Motor neuron (in vitro differentiated cells): ENCODE data around the gene ZSCAN30. TPM values are rescaled to one million over a fixed set of nuclear protein-coding genes. Genes with fewer than 3 reads are reported as not detected.
A peak's percentile ranks its signal among the peaks of the same experiment; 100 is the strongest.
"Not testable (repeated sequence)": the region's sequence is repeated elsewhere in the genome, so short reads cannot be mapped to it uniquely, and the experiment has no call there.

Experiments
- ATAC-seq, 8 experiments: fragments of 200-7000 bp; cut with Tn5 transposase; replicated peaks in 6 of 8; 2 replicates each; pipeline ENCODE4 v1.8.0; 2021; ENCODE audit warnings: mild to moderate bottlenecking in 8 of 8, moderate library complexity in 8 of 8
- H3K27ac ChIP-seq, 2 donors: fragments of 250-450 bp; sonication (Bioruptor Pico); 2 replicates each; pipeline ENCODE4 v1.9.0; 2021; ENCODE audit warnings: antibody characterized with exemption in 2 of 2, mild to moderate bottlenecking in 2 of 2, moderate library complexity in 1 of 2
- H3K4me1 ChIP-seq, 2 donors: fragments of 250-450 bp; sonication (Bioruptor Pico); replicated peaks in 1 of 2; 2 replicates each; pipeline ENCODE4 v1.6.1; 2021; ENCODE audit warnings: antibody characterized with exemption in 2 of 2, mild to moderate bottlenecking in 2 of 2, moderate library complexity in 1 of 2
- H3K4me3 ChIP-seq, 5 donors: fragments of 250-450 bp; sonication (Bioruptor Pico); 2 replicates each; pipeline ENCODE4 v1.9.0; 2021; ENCODE audit warnings: antibody characterized with exemption in 5 of 5, mild to moderate bottlenecking in 5 of 5, moderate library complexity in 4 of 5
- WGBS, 10 experiments: fragments of 450-650 bp; shearing (Covaris generic); methylation state at CpG; one replicate each; pipeline ENCODE4 v1.0.0; 2022; 5-methylcytosine and 5-hydroxymethylcytosine counted together
- in situ Hi-C, 9 experiments: fragments of 400-800 bp; cut with MboI; loops; one replicate each; pipeline ENCODE4 v1.15.0; 2021; ENCODE audit warnings: low sequenced_read_pairs in 9 of 9, low pct_unique_long_range_greater_than_20kb in 2 of 9; ENCODE audit not compliant: unreplicated experiment in 9 of 9
- total RNA-seq, 8 experiments: library from RNA; unstranded; fragments of 300-600 nt; gene quantifications; 2 replicates each; pipeline versions ENCODE4 v1.2.3 to v1.2.4, GENCODE V29; 2022

Gene ZSCAN30
- total RNA-seq, 8 experiments from 2014 or later, result 10.3 to 29.5 (median 23.5) TPM

GRCh38 chr18:35244671-35245070 is 45.4 kb downstream of the ZSCAN30 start:
- Histone ChIP-seq H3K4me3 (no peak overlapping the region), H3K4me1 (peaks cover 10 to 14% of the 10 kb centered on the region in 2 donors), H3K27ac (no peak overlapping the region)
- no peak for ATAC-seq
- in situ Hi-C loops, result loop anchor here in 1 of 9 experiments (25.0 kb wide), 1 partner anchor 118 kb away; no protein-coding TSS in a partner anchor
- WGBS, 10 experiments, result 88 to 100% (median 100%) methylated on average over 1 of the region's 4 CpGs; no CpG with 5 or more reads in 2 of the 10 experiments

- in situ Hi-C loops, result loop anchor here in 1 of 9 experiments (25.0 kb wide), 1 partner anchor 120 kb away; no protein-coding TSS in a partner anchor
- no peak for ATAC-seq
- WGBS, 10 experiments, result 71 to 100% (median 97%) methylated on average over 1 to 5 of the region's 6 CpGs; no CpG with 5 or more reads in 2 of the 10 experiments
- H3K27ac ChIP-seq, result no peak overlapping the region
- peak overlapping the region in 2 of 5 donors; percentile 1 to 61 for H3K4me3 ChIP-seq
- peaks cover 10 to 14% of the 10 kb centered on the region in 2 donors for H3K4me1 ChIP-seq
Observed at GRCh38 chr18:35242426-35242825, 47.6 kb downstream of the ZSCAN30 start.

DNA sequence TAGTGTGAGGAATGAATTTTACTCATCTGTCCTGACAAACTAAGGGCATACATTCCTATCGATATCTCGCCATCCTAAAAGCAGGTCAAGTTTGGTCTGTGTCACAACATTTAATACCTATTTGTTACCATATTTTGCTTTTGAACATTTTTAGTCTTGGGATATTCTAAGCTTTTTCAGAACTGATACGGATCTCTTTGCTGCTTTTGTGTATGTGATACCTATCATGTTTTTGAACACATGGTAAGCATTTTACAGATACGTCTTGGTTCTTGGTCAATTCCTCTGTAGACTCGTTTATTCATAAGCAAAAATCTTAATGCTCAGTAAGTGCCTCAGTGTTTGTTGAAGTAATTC is 48.6 kb downstream of the ZSCAN30 start:
- 0 to 8% (median 3%) methylated on average over 2 to 5 of the region's 5 CpGs; no CpG with 5 or more reads in 1 of the 10 experiments for WGBS, 10 experiments
- H3K4me1 ChIP-seq, result peaks cover 10 to 14% of the 10 kb centered on the region in 2 donors
- peak in 2 of 8 experiments; percentile 0 to 1 for ATAC-seq
- in situ Hi-C loops, result loop anchor here in 1 of 9 experiments (25.0 kb wide), 1 partner anchor 121 kb away; no protein-coding TSS in a partner anchor
- H3K4me3 ChIP-seq, result peak overlapping the region; percentile 61 to 97 (median 88)
- peak overlapping the region; percentile 98 to 99 for H3K27ac ChIP-seq

- Histone ChIP-seq H3K4me3 (peak within 1 kb of the TSS; percentile 61 to 97 (median 88)), H3K4me1 (peaks cover 10 to 14% of the 10 kb centered on the region in 2 donors), H3K27ac (peak within 1 kb of the TSS; percentile 98 to 99)
- 0 to 8% (median 0%) methylated on average over 2 to 10 of the region's 60 CpGs; no CpG with 5 or more reads in 2 of the 10 experiments for WGBS, 10 experiments
- in situ Hi-C loops, result loop anchor here in 1 of 9 experiments (25.0 kb wide), 1 partner anchor 121 kb away; no protein-coding TSS in a partner anchor
- ATAC-seq, result peak; percentile 94 to 99 (median 98)
Observed at GRCh38 chr18:35240664-35241447, 49.2 kb downstream of the ZSCAN30 start, which contains the start of gene ZNF397. Gene ZNF397 (plus strand): TSS chr18:35241034. CDS start chr18:35242471, 1,437 bp downstream.

DNA sequence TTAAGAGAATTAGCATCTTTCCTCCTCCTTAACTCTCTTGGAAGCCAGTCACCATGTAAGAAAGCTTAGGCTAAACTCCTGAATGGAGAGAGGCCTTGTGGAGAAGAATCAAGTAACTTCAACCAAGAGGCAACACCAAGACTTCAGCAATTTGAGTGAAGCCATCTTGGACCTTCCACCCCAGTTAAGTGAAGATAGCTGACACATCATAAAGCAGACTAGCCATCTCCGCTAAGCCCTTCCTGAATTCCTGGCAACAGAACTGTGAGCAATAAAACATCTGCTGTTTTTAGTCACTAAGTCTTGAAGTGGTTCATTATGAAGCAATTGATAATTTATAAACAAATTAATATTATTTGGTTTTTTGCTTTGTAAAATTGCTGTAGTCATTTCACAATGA is 50.7 kb downstream of the ZSCAN30 start:
- WGBS, 10 experiments, result 43 to 100% (median 94%) methylated on average over 1 of the region's 1 CpG; no CpG with 5 or more reads in 4 of the 10 experiments
- Histone ChIP-seq H3K4me1 (peaks cover 10 to 14% of the 10 kb centered on the region in 2 donors), H3K4me3 (no peak overlapping the region), H3K27ac (no peak overlapping the region)
- in situ Hi-C loops, result loop anchor here in 1 of 9 experiments (25.0 kb wide), 1 partner anchor 123 kb away; no protein-coding TSS in a partner anchor
- no peak for ATAC-seq

- Histone ChIP-seq H3K27ac (no peak overlapping the region), H3K4me3 (no peak overlapping the region), H3K4me1 (peaks cover 3% of the 10 kb centered on the region in 2 donors)
- no peak for ATAC-seq
- in situ Hi-C loops, result loop anchor here in 1 of 9 experiments (25.0 kb wide), 1 partner anchor 126 kb away; no protein-coding TSS in a partner anchor
- 42 to 100% (median 90%) methylated on average over 1 of the region's 1 CpG; no CpG with 5 or more reads in 2 of the 10 experiments for WGBS, 10 experiments
Observed at GRCh38 chr18:35236571-35237363, 53.3 kb downstream of the ZSCAN30 start.

GRCh38 chr18:35231052-35231451 is 59.0 kb downstream of the ZSCAN30 start:
- in situ Hi-C loops, result loop anchor here in 1 of 9 experiments (25.0 kb wide), 1 partner anchor 131 kb away; no protein-coding TSS in a partner anchor
- Histone ChIP-seq H3K27ac (no peak overlapping the region), H3K4me1 (no peaks in the 10 kb centered on the region), H3K4me3 (peak overlapping the region in 1 of 5 donors; percentile 13)
- WGBS, 10 experiments, result 0 to 37% (median 6%) methylated on average over 1 to 6 of the region's 6 CpGs; no CpG with 5 or more reads in 2 of the 10 experiments
- peak; percentile 42 to 90 (median 80) for ATAC-seq

- no peak overlapping the region for H3K4me3 ChIP-seq
- in situ Hi-C loops, result loop anchor here in 1 of 9 experiments (25.0 kb wide), 1 partner anchor 135 kb away; no protein-coding TSS in a partner anchor
- H3K27ac ChIP-seq, result no peak overlapping the region
- no peak for ATAC-seq
- H3K4me1 ChIP-seq, result no peaks in the 10 kb centered on the region
- 30 to 100% (median 80%) methylated on average over 1 of the region's 1 CpG; no CpG with 5 or more reads in 3 of the 10 experiments for WGBS, 10 experiments
Observed at GRCh38 chr18:35227254-35227653, 62.8 kb downstream of the ZSCAN30 start.

DNA sequence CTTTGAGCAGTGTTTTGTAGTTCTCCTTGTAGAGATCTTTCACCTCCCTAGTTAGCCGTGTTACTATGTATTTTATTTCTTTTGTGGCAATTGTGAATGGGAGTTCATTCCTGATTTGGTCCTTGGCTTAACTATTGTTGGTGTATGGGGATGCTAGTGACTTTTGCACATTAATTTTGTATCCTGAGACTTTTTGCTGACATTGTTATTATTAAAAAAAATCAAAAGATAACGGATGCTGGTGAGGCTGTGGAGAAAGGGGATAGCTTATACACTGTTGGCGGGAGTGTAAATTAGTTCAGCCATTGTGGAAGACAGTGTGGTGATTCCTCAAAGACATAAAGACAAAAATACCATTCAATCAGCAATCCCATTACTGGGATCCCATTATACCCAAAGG is 66.2 kb downstream of the ZSCAN30 start:
- in situ Hi-C loops, result no loop called here

GRCh38 chr18:35220424-35220823 is 69.6 kb downstream of the ZSCAN30 start:
- 60 to 91% (median 78%) methylated on average over 1 to 6 of the region's 6 CpGs; no CpG with 5 or more reads in 1 of the 10 experiments for WGBS, 10 experiments
- ATAC-seq, result no peak
- no peak overlapping the region for H3K27ac ChIP-seq
- in situ Hi-C loops, result no loop called here
- no peaks in the 10 kb centered on the region for H3K4me1 ChIP-seq
- H3K4me3 ChIP-seq, result no peak overlapping the region

More for the DNA sequence above, 66.2 kb downstream of the ZSCAN30 start:
- Histone ChIP-seq H3K27ac (no peak overlapping the region), H3K4me1 (no peaks in the 10 kb centered on the region), H3K4me3 (no peak overlapping the region)
- WGBS, 10 experiments, result 26 to 96% (median 80%) methylated on average over 1 to 3 of the region's 3 CpGs
- ATAC-seq, result no peak

- in situ Hi-C loops, H3K4me1 ChIP-seq, ATAC-seq, H3K4me3 ChIP-seq, H3K27ac ChIP-seq: not testable (repeated sequence)
- WGBS, 10 experiments, result 5 to 95% (median 61%) methylated on average over 1 to 4 of the region's 4 CpGs; no CpG with 5 or more reads in 4 of the 10 experiments
Observed at GRCh38 chr18:35219331-35219730, 70.7 kb downstream of the ZSCAN30 start.

DNA sequence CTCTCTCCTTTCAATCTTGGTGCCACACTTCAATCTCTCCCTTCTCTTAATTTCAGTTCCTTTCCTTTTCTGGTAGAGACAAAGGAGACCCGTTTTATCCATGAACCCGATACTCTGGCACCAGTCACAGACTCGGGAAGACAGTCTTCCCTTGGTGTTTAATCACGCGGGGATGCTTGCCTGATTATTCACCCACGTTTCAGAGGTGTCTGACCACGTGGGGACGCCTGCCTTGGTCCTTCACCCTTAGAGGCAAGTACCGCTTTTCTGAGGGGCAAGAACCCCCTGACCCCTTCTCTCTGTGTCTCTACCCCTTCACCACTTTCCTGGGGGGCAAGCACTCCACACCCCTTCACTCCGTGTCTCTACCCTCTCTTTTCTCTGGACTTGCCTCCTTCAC is 73.4 kb downstream of the ZSCAN30 start:
- H3K4me3 ChIP-seq, H3K4me1 ChIP-seq, ATAC-seq, in situ Hi-C loops, H3K27ac ChIP-seq: not testable (repeated sequence)
- WGBS, 10 experiments, result 64 to 100% (median 83%) methylated on average over 1 to 9 of the region's 10 CpGs; no CpG with 5 or more reads in 2 of the 10 experiments
